HG02610 (cell line): ENCODE results near the gene ADAMTS16.
"Not testable (repeated sequence)": the region's sequence is repeated elsewhere in the genome, so short reads cannot be mapped to it uniquely, and the experiment has no call there.

ENCODE experiments used
- ATAC-seq: cut with Tn5 transposase; IDR thresholded peaks from one replicate; pipeline ENCODE4 v1.9.1; 2021; ENCODE audit warnings: mild to moderate bottlenecking, moderate library complexity; ENCODE audit not compliant: unreplicated experiment

The ADAMTS16 gene

GRCh38 chr5:5139777-5140478 lies at the start of gene ADAMTS16:
TSS of gene ADAMTS16 (plus strand) at chr5:5140330. CDS start at chr5:5140468, 138 bp downstream.
- no peak for ATAC-seq

DNA sequence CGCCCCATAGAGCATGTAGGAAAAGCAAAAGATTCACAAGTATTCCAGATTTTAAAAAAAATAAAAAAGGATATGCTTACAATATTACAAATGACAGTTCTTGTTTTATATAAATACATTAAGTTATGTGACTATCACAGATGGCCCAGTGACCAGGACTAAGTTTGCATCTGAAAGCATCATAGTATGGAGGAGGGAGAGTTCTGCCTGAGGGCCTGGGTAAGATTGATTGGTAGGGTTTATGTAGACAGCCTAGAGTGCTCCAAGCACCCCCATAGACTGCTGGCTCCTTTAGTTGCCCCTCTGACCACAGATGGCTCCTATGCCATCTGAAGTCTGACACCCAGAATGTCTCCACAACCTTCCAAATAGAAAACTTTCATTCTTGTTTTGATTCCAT lies 48.0 kb upstream of the ADAMTS16 start:
- no peak for ATAC-seq

DNA sequence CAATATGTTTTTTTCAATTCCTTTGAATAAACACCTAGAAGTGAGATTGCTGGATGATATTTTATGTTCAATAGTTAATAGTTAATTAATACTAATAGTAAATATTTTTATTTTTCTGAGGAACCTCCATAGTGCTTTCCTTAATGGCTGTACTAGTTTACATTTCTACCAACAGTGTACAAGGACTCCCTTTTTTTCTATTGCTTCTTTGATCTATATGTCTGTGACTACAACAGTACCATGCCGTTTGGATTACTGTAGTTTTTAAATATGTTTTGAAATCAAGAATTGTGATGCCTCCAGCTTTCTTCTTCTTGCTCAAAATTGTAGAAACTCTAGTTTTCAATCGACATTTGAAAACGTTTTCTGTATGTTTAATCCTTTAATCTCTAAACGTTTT lies 39.5 kb upstream of the ADAMTS16 start:
- no peak for ATAC-seq

- no peak for ATAC-seq
These were observed 38.5 kb upstream of the ADAMTS16 start for GRCh38 chr5:5101676-5102075.

DNA sequence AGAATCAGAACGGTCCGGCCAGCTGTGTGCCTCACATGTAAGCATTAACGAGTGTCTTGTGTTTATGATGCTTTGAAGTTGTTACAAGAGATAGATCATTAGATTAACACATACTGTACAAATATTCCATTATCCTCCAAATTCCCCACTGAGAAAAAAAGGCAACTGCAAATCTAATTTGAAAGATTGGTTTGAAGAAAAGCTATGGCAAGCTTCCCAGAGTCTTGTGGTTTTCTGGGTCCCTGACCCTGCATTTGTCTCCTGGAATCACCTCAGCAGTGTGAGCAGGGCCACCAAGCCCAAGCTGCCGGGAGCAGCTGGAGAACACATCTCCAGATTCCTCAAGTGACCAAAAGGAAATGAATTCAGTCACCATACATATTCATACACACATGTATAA lies 36.9 kb upstream of the ADAMTS16 start:
- ATAC-seq, result no peak

GRCh38 chr5:5104550-5104949 lies 35.6 kb upstream of the ADAMTS16 start:
- no peak for ATAC-seq

GRCh38 chr5:5105531-5105930 lies 34.6 kb upstream of the ADAMTS16 start:
- ATAC-seq, result no peak

DNA sequence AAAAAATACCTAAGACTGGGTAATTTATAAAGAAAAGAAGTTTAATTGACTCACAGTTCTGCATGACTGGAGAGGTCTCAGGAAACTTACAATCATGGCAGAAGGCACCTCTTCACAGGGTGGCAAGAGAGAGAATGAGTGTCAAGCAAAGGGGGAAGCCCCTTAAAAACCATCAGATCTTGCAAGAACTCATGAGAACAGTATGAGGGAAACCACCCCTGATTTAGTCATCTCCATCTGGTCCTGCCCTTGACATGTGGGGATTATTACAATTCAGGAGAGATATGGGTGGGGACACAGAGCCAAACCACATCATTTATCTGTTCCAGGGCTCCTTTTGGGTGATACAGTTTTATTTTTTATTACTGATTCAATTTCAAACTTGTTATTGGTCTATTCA lies 23.2 kb upstream of the ADAMTS16 start:
- peak; percentile 94 for ATAC-seq

- ATAC-seq, result no peak
These were observed 17.4 kb upstream of the ADAMTS16 start for GRCh38 chr5:5122776-5123175.

DNA sequence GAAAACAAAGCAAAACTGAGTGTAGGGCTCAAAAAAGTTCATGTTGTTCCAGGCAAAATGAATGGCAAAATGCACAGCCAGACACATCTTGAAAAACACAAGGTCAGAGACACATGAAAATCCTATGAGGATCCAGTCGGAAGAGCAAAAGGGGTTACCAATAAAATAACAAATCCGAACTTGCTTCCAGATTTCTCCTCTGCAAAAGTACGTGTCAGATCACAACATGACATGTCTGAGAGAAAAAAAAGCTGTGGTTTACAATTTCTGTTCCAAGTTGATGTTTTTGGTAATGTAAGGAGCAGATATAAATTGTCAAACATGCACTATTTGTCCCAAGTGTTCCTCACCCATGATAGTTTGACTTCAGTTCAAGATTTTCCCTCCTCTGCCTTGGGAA lies 15.9 kb upstream of the ADAMTS16 start:
- no peak for ATAC-seq

GRCh38 chr5:5126444-5126843 lies 13.7 kb upstream of the ADAMTS16 start:
- no peak for ATAC-seq

GRCh38 chr5:5128766-5129165 lies 11.4 kb upstream of the ADAMTS16 start:
- ATAC-seq, result no peak

DNA sequence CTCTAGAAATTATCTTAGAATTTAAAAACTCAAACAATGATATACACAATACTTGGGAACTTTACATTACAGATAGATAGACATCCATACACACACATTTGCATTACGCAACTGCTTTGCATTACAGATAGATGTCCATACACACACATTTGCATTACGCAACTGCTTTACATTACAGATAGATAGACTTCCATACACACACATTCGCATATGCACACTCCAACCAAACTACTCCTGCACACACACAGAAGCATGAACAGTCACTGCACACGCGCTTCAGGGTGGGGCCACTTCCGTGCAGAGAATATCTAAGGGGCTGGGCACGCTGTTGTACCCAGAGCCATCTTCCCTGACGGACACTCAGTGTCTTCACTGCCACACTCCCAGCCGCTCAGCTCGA lies 7.9 kb upstream of the ADAMTS16 start:
- ATAC-seq, result no peak

DNA sequence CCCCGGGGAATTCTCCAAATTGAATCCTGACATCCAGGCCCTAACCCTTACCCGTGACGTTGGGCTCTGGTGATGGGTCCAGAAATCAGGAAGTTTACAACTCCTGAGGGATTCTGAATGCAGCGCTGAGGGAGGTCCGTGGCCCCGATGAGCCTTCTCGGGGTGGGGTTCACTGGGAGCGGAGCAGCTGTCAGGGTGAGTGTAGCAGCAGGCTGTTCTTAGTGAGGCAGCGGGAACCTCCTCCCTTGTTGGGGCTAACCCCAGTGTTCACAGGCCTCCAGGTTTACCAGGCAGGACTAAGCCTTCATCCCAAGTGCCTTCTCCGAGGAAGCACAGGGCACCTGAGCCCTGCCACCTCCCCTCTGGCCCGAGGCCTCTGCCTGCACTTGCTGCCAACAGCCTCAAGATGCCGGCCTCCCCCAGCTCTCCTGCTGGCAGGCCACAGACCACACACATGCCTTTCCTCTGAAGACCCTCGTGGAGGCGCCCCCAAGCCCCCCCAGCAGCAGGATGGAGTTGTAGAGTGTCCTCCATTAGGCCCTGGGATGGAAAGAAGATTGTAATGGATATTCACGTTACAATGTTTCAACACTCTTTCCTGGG lies 7.3 kb upstream of the ADAMTS16 start:
- ATAC-seq, result no peak

- no peak for ATAC-seq
These were observed 6.0 kb upstream of the ADAMTS16 start for GRCh38 chr5:5134107-5134506.

GRCh38 chr5:5135957-5136676 lies 4.0 kb upstream of the ADAMTS16 start:
- no peak for ATAC-seq

GRCh38 chr5:5137851-5138250 lies 2.3 kb upstream of the ADAMTS16 start:
- not testable (repeated sequence) for ATAC-seq

DNA sequence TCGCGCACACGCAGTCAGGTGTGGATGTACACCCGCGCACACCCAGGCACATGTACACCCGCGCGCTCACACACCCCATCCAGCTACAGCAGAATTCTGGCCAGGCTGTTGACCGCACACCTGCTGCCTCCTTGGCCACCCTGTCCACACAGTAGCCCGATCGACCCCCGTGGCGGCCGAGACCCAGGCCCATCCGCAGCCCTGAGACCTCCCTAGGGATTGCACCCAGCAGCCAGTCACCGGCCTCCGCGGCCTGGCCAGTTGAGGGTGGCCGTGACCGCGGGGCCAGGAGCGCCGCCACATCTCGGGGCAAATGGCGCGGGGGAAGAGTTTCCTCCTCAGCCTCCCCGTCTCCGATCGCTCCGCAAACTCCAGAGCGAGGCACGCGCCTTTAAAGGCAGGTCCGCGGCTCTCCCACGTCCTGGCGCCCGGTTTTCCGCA lies 774 bp upstream of the ADAMTS16 start:
- no peak for ATAC-seq

DNA sequence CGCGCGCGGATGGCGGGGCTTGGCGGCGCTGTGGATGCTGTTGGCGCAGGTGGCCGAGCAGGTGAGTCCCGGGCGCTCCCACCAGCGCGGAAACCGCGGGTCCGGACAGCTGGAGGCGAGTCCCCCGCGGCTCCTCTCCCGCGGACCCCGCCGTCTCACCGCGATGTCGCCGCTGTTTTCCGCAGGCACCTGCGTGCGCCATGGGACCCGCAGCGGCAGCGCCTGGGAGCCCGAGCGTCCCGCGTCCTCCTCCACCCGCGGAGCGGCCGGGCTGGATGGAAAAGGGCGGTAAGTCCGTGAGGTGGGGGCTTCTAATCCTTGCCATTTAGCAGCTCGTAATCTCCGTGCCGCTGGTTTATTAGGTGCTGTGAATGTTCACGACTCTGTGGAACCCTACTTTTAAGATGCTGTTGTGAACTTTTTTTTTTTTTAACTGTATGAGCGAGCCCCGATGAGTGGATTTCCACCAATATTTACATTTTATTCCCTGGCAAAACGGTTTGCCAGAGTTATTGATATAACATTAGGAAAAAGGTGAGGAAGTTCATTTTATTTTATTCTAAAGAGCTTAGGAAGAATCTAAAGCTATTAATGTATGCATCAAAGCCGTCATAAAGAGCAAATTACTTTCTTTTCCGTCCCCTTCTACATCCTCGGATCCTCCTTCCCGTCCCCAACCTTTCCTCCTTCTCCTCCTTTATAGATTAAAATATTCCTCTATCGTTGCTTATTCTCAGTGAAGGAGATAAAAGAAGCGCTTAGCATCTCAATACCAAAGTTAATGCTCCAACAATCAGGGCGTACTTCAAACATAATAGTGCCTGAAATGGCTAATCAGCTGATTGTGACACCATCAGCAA lies 579 bp downstream of the ADAMTS16 start:
- ATAC-seq, result no peak

DNA sequence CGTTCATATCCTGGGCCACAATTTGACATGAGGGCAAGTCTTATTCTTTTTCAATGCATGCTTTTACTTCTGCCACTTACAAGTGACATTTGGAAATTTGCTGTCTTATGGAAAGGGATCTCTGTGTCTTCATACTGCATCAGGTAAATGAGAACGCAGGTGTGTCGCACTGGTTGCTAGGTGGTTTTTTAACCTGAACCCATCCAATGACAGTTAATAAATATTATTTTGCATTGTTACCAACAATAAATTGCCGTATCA lies 1.1 kb downstream of the ADAMTS16 start:
- no peak for ATAC-seq
